ENCODE measurements around the gene EMC7.

EMC7 gene

GRCh38 chr15:34109797-34110663, 8.4 kb upstream of the EMC7 start:
- TF ChIP-seq CTCF (IDR thresholded peaks at IDR 0.05) = peak; percentile 72

GRCh38 chr15:34107315-34107714, 5.7 kb upstream of the EMC7 start:
- TF ChIP-seq CTCF (IDR thresholded peaks at IDR 0.05) = no peak

- no peak for TF ChIP-seq CTCF (IDR thresholded peaks at IDR 0.05)
Measured at GRCh38 chr15:34106423-34106822, 4.8 kb upstream of the EMC7 start.

GRCh38 chr15:34102175-34102925, 688 bp upstream of the EMC7 start:
- TF ChIP-seq CTCF (IDR thresholded peaks at IDR 0.05) = no peak

- TF ChIP-seq CTCF (IDR thresholded peaks at IDR 0.05) = no peak
Measured at GRCh38 chr15:34099914-34100313, 1.7 kb downstream of the EMC7 start.

- no peak for TF ChIP-seq CTCF (IDR thresholded peaks at IDR 0.05)
Measured at GRCh38 chr15:34085746-34086145, 15.9 kb downstream of the EMC7 start.

- TF ChIP-seq CTCF (IDR thresholded peaks at IDR 0.05) = no peak
Measured at GRCh38 chr15:34084086-34084485, 17.6 kb downstream of the EMC7 start.
